Measurements from ENCODE around the gene DHX29.

Gene DHX29

DNA sequence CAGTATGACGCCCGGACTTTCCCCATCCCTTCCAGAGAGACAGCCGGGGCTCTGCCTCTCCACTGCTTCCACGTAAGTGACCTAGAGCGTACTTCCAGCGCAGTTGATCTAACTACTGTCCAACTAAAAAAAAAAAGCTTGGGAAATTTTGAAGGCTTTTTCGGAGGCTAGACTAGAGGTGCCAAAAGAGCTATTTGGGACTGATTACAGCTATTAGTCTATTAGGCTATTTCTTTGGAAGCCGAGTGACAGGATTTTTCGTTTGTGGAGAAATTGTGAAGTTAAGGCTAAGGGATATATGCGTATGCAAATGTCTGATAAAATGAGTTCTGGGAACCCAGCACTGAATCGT, 75.6 kb downstream of the DHX29 start:
- no peak for ATAC-seq
- DNase-seq, result no peak

DNA sequence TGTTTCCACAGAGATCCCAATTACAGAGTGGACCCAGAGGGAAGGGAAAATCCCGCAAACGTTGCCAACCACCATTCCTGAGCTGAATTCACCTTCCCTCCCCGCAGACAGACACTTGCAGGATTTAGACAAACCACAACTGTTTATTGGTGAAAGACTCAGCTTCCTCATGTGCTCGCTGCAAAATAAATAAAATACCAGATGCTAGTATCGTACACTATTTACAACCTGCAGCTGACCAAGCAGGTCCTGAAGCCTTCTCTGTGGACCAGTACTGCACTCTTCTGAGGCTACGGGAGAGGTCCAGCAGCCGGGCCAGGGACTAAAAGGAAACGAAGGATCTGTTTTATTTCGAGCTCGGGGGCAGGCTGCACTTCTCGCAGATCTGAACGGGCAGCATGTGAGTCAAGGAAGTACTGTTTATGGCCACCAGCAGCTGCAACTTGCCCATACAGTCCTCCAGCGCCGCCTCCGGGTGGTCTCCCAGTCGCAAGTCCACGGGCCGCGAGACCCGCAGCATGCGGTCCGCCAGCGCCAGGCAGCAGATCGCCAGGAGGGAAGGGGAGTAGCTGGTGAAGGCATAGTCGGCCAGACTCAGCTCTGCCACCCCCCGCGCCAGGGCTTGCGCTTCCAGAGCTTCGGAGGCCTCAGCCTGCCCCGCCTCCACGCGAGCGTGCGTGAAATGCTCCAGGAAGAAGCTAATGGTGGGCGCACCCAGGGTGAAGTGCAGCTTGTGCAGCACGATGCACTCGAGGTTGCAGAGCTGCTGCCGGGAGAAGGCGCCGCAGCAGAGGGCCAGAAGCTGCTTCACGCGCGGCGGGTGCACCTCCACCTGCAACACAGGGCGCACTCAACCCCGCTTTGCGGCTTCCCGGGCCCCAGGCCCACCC, 76.2 kb downstream of the DHX29 start:
- no peak for ATAC-seq
- peak; percentile 30 for DNase-seq

DNA sequence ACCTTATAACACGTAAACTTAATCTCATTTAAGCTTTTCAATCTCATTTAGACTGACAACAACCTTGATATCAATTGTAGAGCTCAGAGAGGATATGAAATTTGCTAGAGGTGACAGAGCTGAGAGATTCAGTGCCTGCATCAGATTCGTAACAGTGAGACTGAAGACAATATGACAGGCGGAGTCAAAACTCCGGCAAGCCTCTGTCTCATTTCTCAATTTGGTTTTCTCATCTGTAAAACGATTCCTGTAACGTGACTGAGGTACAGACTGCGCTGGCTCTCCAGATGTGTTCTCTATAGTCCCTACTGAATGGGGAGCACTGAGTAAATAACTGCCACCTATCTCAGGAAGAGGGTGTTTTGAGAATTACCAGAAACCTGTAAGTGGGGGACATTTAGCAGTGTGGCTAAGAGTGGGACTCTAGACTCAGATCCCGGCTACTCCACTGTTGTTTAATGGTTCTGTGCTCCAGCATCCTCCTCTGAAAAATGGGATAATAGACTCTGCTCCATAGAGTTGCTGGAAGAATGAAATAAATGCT, 77.3 kb downstream of the DHX29 start:
- no peak for DNase-seq
- ATAC-seq, result no peak

DNA sequence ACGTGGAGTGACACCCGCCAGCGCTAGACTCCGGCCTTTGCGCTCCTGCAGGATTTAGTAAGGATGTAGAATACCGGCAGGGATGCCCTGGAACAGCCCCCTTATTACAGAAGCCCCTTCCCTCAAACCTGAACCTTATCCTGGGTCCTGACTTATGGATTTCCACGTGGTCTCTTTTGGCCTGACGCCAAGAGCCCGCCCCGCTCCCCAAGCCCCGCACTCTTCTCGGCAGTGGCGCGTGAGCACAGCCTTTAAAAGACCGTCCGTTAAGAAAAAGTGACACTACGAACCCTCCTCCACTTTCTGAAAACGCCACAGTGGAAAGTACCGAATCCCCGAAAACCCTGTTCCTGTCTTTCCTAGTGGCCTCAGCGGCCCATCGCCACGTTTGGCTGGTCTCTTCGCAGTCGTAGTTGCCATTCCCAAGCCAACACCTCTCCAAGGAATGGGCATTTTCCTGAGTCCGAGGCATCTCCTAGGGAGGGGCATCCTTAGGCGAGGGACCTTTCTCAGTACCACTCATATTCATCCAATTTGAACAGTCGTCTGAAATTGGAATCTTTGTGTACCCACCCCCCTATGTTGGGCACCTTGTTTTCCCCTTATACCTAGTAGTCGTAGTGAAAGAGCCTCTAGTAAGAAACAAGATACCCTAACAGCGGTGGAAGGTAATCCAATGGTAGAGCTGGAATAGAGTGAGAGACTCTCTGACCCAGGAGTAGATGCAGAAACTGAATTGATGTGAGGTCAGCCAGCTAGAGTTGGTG, 79.6 kb downstream of the DHX29 start:
- DNase-seq (no peak), ATAC-seq (no peak)

DNA sequence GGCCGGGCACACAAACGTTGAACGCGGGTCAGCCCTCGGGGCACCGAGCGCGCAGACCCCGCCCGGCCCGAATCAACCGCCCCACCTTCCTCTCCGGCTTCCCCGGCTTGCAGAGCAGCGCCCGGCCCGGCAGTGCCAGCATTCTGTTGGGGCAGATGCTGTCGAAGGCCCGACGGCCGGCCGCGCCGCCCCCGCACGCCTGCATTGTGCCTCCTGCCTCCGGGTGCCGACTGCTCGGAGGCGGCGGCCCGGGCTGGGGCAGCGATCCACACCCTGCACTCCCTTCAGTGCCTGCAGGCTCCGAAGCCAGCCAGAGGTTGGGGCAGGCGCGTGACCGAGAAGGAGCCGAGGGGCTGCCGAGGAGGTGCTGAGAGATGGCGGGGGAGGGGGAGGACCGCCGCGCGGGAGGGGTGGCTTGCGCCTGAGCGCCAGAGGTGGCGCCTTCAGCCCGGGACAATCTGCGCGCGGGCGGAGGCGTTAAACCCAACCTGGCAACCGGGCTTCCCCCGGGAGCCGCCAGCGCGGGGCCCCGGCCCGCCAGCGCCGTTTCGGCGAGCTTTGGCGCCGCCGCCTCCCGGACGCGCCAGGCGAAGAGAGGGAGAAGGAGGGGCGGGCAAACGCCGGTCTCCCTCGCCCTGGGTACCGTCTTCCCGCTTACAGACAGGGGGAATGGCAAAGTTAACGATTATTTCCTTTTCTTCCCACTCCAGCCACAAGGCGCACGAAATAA, 80.4 kb downstream of the DHX29 start, which contains the start of gene MCIDAS:
Gene MCIDAS (minus strand): TSS at position 382 of the 730 bp plus-strand sequence. CDS start 177 bp downstream, at position 205.
- peak; percentile 53 for ATAC-seq
- peak; percentile 79 for DNase-seq

DNA sequence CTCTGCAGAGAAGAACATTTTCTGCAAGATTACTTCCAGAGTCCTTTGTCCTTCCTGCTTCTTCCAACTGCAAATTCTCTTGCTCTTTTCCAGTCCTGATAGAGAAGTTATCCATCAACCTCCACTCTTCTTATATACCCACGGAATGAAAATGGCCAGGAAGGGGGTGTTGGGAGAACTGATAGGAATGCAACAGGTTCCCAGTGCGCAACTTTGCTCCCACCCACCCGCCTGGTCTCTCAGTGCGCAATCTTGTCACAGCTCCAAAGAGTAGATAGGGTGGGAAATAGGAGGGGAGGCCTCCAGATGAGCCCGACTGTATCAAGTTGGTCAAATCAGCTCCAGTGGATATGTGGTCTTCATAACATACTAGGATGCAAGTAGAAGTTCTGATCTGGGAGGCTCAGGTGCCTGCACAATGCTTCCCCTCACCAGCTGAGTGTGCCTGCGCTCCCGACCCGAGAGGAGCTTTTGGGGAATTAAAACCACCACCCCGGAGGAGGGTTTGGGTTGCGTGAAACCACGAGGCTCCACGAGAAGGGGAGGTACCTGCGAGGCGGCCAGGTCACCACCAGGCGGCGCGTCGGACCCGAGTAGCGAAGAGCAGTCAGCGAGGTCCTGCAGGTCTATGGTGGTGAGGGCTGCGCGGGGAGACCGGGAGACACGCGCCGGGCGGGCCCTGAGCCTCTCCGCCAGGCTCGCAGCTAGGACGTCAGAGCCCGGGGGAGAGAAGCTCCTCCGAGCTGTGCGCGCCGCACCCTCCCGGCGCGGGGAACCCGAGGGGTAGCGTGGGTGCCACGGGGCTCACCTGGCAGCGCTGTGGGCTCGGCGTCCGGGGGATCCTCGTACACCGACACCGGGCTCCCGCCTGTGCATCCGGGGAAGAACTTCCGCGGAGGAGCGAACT, 81.2 kb downstream of the DHX29 start:
- peak; percentile 72 for ATAC-seq
- DNase-seq, result peak; percentile 85

DNA sequence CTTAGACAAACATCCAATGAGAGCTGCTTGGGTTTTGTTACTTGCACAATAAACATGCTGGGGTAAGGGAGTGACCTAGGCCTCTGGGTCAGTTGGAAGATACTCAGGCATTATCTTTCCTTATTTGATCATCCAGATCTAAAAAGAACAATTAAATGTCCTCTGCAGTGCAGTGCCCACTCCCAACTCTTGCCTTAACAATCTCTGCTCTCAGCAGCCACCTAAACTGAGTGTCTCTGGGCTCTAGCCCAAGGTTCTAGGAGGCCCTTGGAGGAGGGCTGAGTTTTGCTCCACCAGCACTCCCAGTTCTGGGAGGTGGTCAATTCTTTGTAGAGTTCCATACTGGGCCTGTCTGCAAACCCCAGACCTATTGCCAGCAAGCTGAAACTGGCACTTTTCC, 82.1 kb downstream of the DHX29 start:
- no peak for ATAC-seq

DNA sequence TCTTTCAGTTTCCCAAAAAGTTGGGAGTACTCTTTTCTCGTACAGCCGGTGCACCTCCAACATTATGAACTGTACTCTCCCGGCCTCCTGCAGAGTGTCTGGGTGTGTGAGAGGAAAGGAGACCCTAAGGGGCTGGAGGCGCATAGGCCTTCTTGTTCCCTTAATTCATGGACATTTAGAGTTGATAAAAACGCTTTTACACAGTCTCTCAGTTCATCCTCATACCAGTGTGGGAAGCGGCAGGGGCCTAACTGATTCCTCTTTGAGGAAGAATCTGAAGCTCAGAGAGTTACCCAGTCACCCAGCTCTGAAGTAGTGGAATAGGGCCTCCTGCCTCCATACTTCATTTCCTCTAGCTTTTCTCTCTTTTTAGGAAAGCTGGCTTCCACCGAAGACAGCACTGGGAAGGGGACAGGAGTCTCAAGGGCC, 83.7 kb downstream of the DHX29 start:
- no peak for ATAC-seq
- DNase-seq, result no peak

More for the DNA sequence above, 82.1 kb downstream of the DHX29 start:
- no peak for DNase-seq

DNA sequence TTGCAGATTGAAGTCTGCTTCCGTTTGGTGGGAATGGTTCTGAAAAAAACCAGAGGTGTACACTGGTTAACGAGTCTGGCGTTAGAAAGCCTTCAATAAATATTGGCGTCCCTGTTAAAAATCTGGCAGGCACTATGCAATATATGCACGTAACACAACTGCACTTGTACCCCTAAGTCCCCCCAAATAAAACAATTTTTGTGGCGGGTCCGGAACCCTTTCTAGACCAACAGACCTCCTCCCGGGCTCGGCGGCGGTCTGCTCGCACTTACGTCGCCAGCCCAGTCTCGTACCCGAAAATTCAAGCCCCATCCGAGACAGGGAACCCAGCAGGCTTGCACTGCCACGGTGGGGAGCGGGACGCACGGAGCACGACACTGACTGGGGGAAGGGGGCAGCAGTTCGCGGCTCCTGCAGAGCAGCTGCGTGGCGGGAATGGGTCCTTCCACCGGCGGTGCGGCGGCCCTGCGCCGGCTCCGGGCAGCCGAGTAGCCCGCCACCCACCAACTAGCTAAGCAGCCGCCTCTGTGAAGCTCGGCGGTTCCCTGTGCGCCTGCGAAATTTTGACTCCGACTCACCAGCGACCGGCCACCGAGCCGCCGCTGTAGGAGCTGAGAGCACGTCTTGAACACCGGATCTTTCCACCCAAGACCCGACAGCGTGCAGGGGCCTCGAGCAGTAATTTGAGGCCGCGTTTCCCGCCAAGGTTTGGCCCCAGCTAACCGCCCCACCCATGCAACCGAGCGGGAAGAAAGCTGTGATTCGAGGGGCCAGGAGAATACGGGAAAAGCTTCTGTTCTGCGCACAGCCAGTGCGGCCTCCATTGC, 84.3 kb downstream of the DHX29 start:
- DNase-seq (peak; percentile 15), ATAC-seq (no peak)

DNA sequence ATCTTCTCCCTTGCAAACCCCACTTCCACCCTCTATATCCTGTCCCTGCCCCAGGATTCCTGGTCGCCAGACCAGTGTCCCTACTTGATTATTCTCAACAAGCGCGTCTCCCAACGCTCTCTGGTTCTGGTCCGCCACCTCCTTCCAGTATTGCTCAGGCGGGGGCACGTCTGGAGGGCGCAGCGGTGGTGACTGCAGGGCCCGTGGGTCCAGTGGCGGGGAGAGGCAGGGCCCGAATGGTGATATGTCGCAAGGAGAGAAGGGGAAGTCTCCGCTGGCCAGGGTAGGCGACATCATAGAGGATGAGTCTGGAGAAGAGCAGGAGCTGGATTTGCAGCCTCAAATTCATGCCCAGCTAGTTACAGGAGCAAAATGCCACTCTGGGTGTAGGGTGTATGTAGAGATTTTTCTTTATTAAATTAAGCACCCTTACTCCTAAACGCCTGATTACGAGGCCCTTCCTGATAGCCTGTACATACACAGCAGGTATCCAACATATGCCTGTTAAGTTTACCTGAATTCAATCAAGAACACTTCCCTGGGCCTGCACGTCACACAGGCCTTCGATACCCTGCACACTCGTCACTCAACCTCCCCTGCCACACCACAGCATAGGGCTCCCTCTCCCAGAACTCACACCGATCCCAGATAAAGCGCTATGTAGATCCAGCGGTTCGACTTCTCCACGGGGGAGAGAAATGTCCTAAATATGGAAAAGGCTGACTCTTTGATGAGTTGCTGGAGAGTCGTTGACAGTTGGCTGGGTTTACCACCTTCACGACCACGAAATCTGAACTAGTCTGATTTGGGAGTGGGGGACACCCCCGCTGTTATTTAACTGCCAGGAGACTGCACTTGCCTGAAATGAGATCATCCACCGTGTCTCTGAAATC, 85.2 kb downstream of the DHX29 start:
- ATAC-seq, result no peak

DNA sequence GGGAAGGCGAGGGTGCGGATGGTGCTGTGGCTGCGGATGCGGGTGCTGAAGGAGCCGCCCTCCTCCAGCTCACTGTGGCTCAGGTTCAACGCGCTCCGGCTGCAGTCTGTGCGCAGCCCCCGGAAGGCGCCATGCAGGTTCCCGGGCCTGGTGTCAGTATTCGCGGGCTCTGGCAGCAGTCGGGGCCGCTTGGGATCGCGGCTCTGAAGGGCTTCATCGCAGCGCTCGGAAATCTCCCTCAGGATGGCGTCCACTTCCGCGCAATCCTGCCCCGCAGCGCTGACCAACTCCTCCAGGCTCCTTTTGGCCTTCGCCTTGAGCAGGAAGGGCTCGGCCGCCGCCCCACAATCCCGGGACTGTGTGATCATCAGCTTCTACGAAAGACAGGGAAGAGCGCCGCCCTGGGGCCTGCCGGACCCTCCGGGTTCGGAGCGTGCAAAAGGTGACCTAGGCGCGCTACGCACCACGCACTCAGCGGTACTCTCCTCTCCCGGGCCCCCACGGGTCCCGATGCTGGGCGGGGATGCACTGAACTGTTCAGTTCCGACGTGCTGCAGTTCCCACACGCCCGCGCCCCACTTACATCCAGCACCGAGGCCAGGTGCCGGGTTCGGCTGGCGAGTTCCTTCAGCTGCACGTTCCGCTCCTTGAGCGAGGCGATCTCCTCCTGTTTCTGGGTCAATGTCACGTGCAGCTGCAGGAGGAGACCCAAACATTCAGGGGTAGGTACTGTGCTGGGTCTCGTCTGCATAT, 86.9 kb downstream of the DHX29 start:
- ATAC-seq (peak; percentile 34), DNase-seq (peak; percentile 15)

More for the DNA sequence above, 85.2 kb downstream of the DHX29 start:
- peak; percentile 8 for DNase-seq

DNA sequence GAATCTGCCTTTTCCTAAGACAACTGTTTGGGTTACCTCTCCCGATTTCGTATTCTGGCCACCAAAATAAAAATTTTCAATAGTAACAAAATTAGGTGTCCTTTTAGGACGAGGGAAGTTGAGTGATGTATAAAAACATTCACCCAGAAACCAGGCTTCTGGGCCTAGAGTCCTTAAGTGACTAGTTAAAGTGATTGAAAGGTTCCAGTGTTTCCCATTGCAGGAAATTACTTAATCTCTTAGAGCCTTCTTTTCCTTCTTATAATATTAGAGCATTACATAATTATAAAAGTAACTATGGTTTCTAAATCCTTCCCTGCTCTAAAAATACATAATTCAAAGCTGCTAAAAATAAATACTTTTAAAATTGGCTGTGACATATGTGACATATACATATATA, 87.7 kb downstream of the DHX29 start:
- DNase-seq (no peak), ATAC-seq (no peak)

DNA sequence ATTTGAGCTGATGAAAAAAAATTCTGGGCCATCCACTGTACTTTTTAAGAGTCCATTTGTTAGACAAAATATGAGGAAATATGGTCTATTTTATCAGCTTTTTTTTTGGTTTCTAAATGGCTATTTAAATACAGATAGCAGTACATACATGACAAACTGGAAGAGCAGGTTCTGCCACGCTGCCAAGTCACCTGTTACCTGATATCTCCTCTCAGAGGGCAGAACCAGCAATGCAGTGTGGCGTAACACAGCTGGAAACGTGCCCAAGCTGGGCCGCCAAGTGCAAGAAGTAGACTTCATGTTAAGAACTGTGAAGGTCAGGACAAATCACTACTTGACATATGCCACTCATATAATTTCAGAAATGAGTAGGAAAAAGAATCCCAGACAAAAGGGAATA, 88.5 kb downstream of the DHX29 start:
- ATAC-seq, result no peak
- no peak for DNase-seq

DNA sequence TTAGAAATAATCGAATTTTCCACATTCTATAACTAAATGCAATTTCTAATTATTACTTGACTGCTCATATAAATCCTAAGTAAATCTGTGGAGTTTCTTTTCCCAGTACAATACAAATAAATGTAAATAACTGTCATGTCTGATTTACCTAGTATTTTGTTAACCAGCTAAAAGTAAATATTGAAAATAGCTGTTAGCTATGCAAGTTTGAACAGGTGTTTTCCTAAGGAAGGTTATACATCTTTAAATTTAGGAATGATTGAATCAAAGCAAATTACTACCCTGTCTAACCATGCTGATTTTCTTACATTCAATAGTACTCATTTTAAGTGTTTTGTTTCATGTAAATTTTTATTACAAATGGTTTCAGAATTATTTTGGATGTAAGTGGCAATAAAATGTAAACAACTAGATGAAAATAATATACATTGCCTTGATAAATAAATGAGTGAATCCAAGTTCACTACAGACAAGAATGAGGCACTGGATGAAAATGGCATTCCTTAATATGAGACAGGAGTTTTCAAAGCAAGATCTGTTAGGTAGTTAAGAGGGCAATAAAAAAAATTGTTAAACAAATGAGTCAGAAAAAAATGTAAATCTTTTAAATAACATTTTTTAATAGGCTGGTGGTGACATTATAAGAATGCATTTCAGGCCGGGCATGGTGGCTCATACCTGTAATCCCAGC, 96.2 kb downstream of the DHX29 start:
- no peak for ATAC-seq
- DNase-seq, result no peak

Measured in stimulated activated naive CD8-positive, alpha-beta T cell treated with anti-CD3 and anti-CD28 coated beads, Interleukin-15, Interleukin-2, amounts not matched to agents 100 U/mL and 50 U/mL, for 24 hours (primary cell).